Renal cortex interstitium (tissue), 11 donors: Measurements from ENCODE around the gene LANCL2. TPM values are rescaled to one million over a fixed set of nuclear protein-coding genes. Genes with fewer than 3 reads are reported as not detected.

Experiments used
- DNase-seq, 11 donors: peaks; one replicate each; pipeline ENCODE4 v3.0.0-alpha.2; 2013; ENCODE audit warnings: low read depth in 9 of 11, low spot score in 4 of 11; ENCODE audit errors: extremely low read depth in 1 of 11
- polyA plus RNA-seq, 3 donors: library from polyadenylated mRNA; unstranded; fragments of 120-200 nt; gene quantifications; one replicate each; pipeline ENCODE4 v1.2.1, GENCODE V29; 2013; ENCODE audit not compliant: insufficient read length in 3 of 3

The LANCL2 gene
- polyA plus RNA-seq, 3 donors: 25.7 to 28.8 (median 26.9) TPM

GRCh38 chr7:55426676-55427075, 61.5 kb downstream of the LANCL2 start:
- DNase-seq: no peak

GRCh38 chr7:55427342-55427741, 62.2 kb downstream of the LANCL2 start:
- DNase-seq: no peak

DNA sequence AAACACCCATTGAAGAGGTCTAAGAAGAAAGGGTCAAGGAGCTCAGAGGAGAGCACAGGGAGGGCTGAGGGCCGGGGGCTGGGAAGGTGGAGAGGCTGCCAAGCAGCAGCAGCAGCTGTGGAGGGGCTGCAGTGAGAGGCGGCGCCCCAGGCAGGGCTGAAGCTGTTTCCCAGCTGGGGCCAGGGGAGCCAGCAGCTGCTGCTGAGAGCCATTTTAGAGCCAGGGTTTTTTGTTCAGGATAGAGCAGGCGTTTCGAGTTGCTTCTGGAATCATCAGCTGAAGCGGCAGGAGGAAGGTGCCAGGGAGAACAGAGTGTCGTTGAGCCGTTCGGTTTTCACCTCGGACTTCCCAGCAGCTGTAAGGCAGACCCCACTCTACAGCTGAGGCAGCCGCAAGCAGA, 62.7 kb downstream of the LANCL2 start:
- DNase-seq: peak in 1 of 11 donors; percentile 20

GRCh38 chr7:55429835-55430499, 64.8 kb downstream of the LANCL2 start:
- DNase-seq: no peak

GRCh38 chr7:55431898-55432297, 66.8 kb downstream of the LANCL2 start:
- no peak for DNase-seq

GRCh38 chr7:55432506-55432905, 67.4 kb downstream of the LANCL2 start:
- no peak for DNase-seq

- DNase-seq: peak in 1 of 11 donors; percentile 34
Observed at GRCh38 chr7:55432939-55433784, 68.0 kb downstream of the LANCL2 start.

DNA sequence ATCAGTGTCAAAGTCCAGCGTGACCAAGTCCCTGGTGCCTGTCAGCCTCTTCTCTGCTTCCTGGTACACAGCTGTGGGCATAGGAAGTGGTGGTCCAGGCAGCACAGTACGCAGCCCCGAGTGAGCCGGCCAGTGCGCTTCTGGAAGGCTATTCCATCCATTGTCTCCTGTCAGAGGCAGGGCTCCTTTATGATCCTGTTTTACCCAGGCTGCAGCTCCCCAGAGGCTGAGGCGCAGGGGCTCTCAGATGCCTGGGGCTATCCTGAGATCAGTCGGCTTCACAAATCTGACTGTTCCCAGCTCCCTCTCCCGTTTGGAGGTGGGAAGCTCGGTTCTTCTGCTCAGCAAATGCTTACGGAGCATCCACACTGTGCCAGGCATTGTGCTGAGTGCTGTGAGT, 70.3 kb downstream of the LANCL2 start:
- DNase-seq: no peak

DNA sequence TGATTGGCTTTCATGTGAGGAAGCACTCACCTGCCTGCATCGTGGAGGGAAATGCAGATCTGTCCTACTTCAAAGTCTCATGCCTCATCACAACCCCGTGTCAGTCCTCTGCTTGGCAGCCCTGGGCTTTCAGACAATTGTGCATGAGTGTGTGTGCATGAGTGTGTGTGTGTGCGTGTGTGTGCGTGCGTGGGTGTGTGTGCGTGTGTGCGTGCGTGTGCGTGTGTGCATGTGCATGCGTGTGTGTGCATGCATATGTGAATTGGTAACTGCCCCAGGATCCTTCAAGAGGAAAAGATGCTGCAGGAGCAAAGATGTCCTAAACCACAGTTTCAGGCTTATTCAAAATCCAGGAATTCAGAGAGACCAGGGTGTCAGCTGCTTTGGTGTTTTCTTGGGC, 71.3 kb downstream of the LANCL2 start:
- no peak for DNase-seq

GRCh38 chr7:55437375-55437774, 72.2 kb downstream of the LANCL2 start:
- no peak for DNase-seq

- no peak for DNase-seq
Observed at GRCh38 chr7:55438085-55438756, 73.1 kb downstream of the LANCL2 start.

- no peak for DNase-seq
Observed at GRCh38 chr7:55438757-55439525, 73.8 kb downstream of the LANCL2 start.

DNA sequence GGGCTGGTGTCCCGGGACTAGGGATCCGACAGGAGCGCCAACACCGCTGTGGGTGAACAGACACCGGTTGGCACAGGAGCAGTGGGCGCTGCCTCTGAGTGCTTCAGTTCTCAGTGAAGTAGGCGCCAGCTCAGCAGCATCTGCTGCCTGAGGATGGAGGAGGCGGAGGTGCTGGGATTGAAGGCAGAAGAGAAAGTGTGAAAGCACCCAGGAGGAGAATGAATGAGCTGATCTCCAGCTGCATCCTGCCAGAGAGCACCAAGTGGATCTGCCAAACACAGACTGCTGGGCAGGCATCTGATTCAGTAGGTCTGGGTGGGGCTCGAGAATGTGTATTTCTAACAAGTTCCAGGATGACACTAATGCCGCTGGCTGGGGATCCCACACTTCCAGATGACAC, 74.5 kb downstream of the LANCL2 start:
- no peak for DNase-seq

DNA sequence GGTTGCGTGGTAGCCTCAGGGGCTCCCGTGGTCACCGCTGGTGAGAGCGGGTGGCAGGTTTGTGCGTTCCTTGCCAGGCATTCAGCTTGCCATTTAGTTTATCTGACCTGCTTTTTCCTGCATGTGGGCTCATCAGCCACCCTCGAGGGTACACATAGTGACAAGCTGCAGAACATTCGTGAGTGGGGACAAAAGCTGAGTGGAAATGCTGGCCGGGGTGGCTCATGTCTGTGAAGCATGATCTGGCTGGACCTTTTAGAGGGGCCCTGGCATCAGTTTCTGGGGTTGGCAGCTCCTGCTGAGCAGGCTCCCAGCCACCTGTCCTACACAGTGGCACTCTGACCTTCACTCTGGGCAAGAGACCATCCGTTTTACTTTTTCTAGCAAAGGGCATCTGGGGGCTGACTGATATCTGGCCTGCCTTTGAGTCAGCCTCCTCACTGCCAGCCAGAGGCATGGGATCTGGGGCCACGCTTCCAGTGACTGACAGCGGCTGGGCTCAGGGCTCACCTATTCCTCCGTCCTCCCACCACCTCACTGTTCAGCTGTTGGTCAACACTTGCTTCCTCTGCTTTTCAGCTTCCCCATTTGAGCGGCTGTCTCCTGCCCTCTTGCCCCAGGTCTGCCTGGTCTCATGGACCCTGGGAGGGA, 75.0 kb downstream of the LANCL2 start:
- no peak for DNase-seq

DNA sequence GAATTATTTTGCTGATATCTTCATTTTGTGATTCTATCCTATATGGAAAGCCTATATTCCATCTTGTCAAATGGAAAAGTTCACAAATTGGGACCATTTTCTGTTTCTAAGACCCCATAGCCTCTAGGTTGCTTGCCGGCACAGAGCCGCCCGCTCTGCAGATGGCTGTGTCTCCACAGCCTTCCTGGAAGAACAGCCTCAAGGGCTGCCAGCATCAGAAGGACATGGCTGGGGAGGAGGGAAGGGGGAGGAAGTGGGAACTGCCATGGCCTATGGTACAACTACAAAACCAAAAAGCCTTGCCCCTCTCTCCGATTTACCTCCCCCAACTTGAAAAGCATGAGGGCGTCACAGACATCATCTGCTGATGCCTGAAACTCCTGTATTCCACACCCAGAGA, 75.9 kb downstream of the LANCL2 start:
- no peak for DNase-seq

DNA sequence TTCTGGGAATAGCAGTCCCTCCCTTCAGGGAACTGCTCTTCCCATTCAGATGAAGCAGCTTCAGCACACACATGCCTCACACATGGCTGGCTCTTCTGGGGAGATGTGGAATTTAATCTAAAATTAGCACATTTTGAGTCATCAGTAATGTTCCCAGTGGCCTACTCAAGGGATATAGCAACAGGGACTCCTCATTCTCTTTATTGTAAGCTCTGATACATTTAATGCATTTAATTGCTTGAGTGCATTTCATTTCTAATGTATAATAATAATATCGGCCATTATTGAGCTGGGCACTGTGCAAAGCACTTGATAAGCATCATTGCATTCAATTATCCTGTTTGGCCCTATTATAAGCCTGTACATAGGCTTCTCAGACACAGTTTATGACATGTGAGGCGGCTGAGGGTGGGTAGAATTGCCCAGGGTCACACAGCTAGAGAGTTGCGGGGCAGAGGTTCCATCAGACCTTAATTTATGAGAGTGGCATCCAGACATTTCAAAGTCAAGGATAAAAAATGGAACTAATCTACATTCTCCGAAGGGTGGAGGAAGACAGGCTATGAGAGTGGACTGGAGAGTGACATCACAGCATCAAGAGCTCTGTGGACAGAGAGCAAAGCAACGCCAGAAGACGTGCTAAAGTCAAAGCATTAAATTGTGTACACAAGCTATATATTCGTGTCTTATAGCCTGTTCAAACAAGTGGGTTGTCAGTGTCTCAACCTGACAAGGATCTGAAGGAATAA, 76.8 kb downstream of the LANCL2 start:
- DNase-seq: no peak

GRCh38 chr7:55444786-55445185, 79.6 kb downstream of the LANCL2 start:
- DNase-seq: no peak

GRCh38 chr7:55448526-55448925, 83.4 kb downstream of the LANCL2 start:
- DNase-seq: no peak
